GM21423 (cell line): Measurements from ENCODE around the gene BHLHA15.

ENCODE experiments used
- ATAC-seq: cut with Tn5 transposase; IDR thresholded peaks from one replicate; pipeline ENCODE4 v1.9.1; 2021; ENCODE audit warnings: mild to moderate bottlenecking, moderate library complexity; ENCODE audit not compliant: unreplicated experiment

The BHLHA15 gene

GRCh38 chr7:98211221-98211675, at the start of gene BHLHA15:
BHLHA15 (plus strand) TSS chr7:98211439; CDS start chr7:98212310, 871 bp downstream.
- ATAC-seq: no peak

GRCh38 chr7:98162758-98163157, 48.5 kb upstream of the BHLHA15 start:
- peak; percentile 61 for ATAC-seq

GRCh38 chr7:98163269-98163668, 48.0 kb upstream of the BHLHA15 start:
- ATAC-seq: no peak

GRCh38 chr7:98163704-98164494, 47.3 kb upstream of the BHLHA15 start:
- ATAC-seq: no peak

GRCh38 chr7:98165827-98166667, 45.2 kb upstream of the BHLHA15 start:
- peak; percentile 66 for ATAC-seq

GRCh38 chr7:98166668-98166970, 44.6 kb upstream of the BHLHA15 start:
- ATAC-seq: no peak

GRCh38 chr7:98167653-98168052, 43.6 kb upstream of the BHLHA15 start:
- ATAC-seq: no peak

GRCh38 chr7:98168181-98168903, 42.9 kb upstream of the BHLHA15 start:
- ATAC-seq: peak; percentile 77

GRCh38 chr7:98168904-98169621, 42.2 kb upstream of the BHLHA15 start:
- ATAC-seq: no peak

GRCh38 chr7:98170966-98171365, 40.3 kb upstream of the BHLHA15 start:
- no peak for ATAC-seq

- ATAC-seq: no peak
Observed at GRCh38 chr7:98171449-98171848, 39.8 kb upstream of the BHLHA15 start.

- no peak for ATAC-seq
Observed at GRCh38 chr7:98174334-98175259, 36.6 kb upstream of the BHLHA15 start.

- ATAC-seq: no peak
Observed at GRCh38 chr7:98175260-98175940, 35.8 kb upstream of the BHLHA15 start.

GRCh38 chr7:98177553-98177952, 33.7 kb upstream of the BHLHA15 start:
- ATAC-seq: no peak

- no peak for ATAC-seq
Observed at GRCh38 chr7:98178321-98178720, 32.9 kb upstream of the BHLHA15 start.

- ATAC-seq: no peak
Observed at GRCh38 chr7:98178762-98179490, 32.3 kb upstream of the BHLHA15 start.

GRCh38 chr7:98180751-98181150, 30.5 kb upstream of the BHLHA15 start:
- no peak for ATAC-seq

GRCh38 chr7:98185101-98185500, 26.1 kb upstream of the BHLHA15 start:
- no peak for ATAC-seq
